Left ventricle myocardium superior (tissue), 1 donor: Measurements from ENCODE around the gene CCDC178. TPM values are rescaled to one million over a fixed set of nuclear protein-coding genes. Genes with fewer than 3 reads are reported as not detected.
A peak's percentile ranks its signal among the peaks of the same experiment; 100 is the strongest.
"Not testable (repeated sequence)": the region's sequence is repeated elsewhere in the genome, so short reads cannot be mapped to it uniquely, and the experiment has no call there.

Source experiments
- ATAC-seq: fragments of 200-7000 bp; cut with Tn5 transposase; one replicate; pipeline ENCODE4 v1.9.1; 2020; ENCODE audit warnings: mild to moderate bottlenecking, moderate library complexity
- DNase-seq: peaks from one replicate; pipeline ENCODE4 v3.0.0-alpha.2; 2020
- intact Hi-C: fragments of 100-400 bp; cut with micrococcal nuclease; formaldehyde crosslinking; loops from one replicate; pipeline ENCODE4 v1.11.0; 2022
- total RNA-seq: library from RNA; stranded (reverse); fragmentation: NEBNext Ultra II Directional; extraction: Animal tissue kit (Norgen Biotek cat#: 25700); gene quantifications from one replicate; pipeline ENCODE4 v1.2.1, GENCODE V29; 2021
- donor health status: DM: no; HTN: yes; CAD: no; lungs with severe emphysema.

Gene CCDC178
- total RNA-seq, 1 donor from 2014 or later, result 0.55 TPM

- intact Hi-C loops, result no loop called here
- no peak for DNase-seq
- no peak for ATAC-seq
Measured at GRCh38 chr18:33270297-33270696, 170.2 kb downstream of the CCDC178 start.

- DNase-seq, result no peak
- intact Hi-C loops, result no loop called here
- no peak for ATAC-seq
Measured at GRCh38 chr18:33269223-33269622, 171.3 kb downstream of the CCDC178 start.

- DNase-seq (no peak), ATAC-seq (no peak)
- intact Hi-C loops, result no loop called here
Measured at GRCh38 chr18:33264566-33264965, 176.0 kb downstream of the CCDC178 start.

- intact Hi-C loops, result no loop called here
- DNase-seq (no peak), ATAC-seq (no peak)
Measured at GRCh38 chr18:33239298-33239697, 201.2 kb downstream of the CCDC178 start.

- intact Hi-C loops, result no loop called here
- DNase-seq, result no peak
- ATAC-seq, result no peak
Measured at GRCh38 chr18:33232318-33232626, 208.2 kb downstream of the CCDC178 start.

- ATAC-seq, result peak; percentile 66
- intact Hi-C loops, result no loop called here
Measured at GRCh38 chr18:33231474-33232317, 208.8 kb downstream of the CCDC178 start.

DNA sequence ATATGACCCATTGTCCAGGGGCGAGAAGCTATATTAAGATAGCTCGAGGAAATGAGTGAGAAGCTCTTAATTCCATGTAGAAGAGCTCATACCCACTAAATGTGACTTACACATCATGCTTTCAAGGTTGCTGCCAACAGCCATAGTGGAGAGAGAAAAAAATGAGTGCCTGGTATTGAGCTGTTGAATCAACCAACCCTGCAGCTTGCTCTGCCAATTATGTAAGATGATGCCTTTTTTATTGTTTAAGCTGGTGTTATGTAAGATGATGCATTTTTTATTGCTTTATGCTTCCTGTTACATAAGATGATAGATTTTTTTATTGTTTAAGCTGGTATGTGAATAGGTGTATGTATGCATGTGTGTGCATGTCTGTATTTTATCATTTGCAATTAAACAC is 228.2 kb downstream of the CCDC178 start:
- ATAC-seq (no peak), DNase-seq (no peak)
- intact Hi-C loops, result no loop called here

More at GRCh38 chr18:33231474-33232317, 208.8 kb downstream of the CCDC178 start:
- peak; percentile 39 for DNase-seq

DNA sequence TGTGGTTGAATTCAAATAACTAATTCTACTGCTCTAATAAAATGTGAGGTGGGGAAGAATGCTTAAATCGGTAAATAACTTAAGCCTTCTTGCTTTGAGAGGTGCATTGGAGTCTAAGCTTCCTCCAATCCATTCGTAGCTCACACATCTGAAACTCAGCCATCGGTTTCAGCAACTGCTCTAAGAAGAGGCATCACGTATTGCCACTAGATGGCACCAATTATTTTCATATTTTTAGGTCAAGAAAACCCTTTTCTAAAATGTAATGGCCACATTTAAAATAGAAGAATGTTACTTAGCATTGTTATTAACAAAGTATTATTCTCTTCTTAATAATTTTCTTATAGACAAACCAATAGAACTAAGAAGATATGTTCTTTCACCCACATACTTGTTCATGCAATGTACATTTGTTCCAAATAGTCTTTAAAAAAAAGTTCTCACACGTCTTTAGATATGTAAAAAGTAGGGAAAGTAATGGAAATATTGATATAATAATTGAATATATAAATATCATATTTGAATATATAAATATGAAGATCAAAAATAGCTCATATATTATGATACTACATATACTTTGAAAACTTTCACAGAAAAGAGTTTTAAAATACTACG is 229.8 kb downstream of the CCDC178 start:
- intact Hi-C loops, result no loop called here
- ATAC-seq (no peak), DNase-seq (no peak)

DNA sequence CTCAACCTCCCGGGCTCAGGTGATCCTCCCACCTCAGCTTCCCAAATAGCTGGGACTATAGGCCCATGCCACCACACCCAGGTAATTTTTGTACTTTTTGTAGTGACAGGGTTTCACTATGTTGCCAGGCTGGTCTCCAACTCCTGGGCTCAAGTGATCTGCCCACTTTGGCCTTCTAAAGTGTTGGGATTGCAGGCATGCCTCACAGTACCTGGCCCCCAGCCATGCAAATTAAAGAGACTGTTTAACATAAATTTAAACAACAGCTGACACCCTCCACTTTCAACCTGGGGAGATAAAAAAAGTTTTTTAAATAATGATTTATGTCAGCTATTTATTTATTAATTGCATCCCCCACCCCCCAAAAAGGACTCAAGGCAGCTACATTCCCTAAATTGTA is 234.7 kb downstream of the CCDC178 start:
- intact Hi-C loops, result no loop called here
- ATAC-seq (no peak), DNase-seq (no peak)

DNA sequence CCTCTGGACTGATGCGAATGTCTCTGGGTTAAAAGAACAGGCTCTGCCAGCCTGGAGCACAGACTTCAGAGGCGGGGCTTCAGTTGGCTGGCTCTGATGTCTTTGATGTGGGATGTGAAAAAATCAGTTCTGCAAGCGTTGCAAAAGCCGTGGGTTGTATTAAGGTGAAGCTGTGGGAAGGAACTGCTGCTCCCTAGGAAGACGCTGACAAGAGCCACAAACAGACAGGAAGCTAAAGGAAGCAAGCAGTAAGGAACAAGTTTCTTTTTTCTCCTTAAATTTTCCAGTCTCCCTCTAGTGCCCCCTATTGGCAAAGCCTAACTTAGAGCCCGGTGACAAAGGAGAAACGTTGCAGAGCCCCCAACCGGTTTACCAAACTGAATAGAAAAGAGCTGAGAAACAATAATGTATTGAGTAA is 239.0 kb downstream of the CCDC178 start:
- intact Hi-C loops, result no loop called here

GRCh38 chr18:33195795-33196194 is 244.7 kb downstream of the CCDC178 start:
- ATAC-seq (no peak), DNase-seq (no peak)
- intact Hi-C loops, result no loop called here

More for the DNA sequence above, 239.0 kb downstream of the CCDC178 start:
- no peak for ATAC-seq
- no peak for DNase-seq

DNA sequence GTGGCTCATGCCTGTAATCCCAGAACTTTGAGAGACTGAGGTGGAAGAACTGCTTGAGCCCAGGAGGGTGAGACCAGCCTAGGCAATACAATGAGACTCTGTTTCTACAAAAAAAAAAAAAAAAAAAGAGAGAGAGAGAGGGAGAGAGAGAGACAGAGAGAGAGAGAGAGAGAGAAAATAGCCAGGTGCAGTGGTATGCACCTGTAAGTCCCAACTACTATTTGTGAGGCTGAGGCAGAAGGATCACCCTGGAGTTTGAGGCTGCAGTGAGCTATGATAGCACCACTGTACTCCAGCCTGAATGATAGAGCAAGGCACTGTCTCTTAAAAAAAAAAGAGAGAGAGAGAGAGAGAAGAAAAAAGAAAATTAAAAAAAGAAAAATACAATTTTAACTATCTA is 245.7 kb downstream of the CCDC178 start:
- intact Hi-C loops, result no loop called here
- ATAC-seq, result no peak
- no peak for DNase-seq

- ATAC-seq, result no peak
- intact Hi-C loops, result no loop called here
Measured at GRCh38 chr18:33184958-33185357, 255.6 kb downstream of the CCDC178 start.

GRCh38 chr18:33184175-33184574 is 256.3 kb downstream of the CCDC178 start:
- intact Hi-C loops, result no loop called here
- no peak for ATAC-seq
- DNase-seq, result no peak

More at GRCh38 chr18:33184958-33185357, 255.6 kb downstream of the CCDC178 start:
- no peak for DNase-seq

DNA sequence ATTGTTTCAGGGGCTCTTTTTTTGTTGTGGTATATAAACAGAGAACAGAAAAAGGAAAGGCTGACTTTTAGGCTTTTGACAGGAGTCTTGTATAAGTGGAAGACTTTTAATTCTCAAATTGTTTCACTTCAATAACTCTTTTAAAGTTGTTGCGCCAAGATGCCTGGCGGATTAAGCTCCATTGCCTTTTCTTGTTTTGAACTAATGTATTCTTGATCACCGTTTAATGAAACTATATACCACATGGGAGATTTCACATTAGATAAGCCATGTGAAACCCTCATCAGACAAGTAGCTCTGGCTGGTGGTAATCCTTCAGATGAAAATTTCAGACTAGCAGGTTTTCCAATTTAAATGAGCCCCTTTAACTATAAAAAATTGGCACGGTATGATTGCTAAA is 257.4 kb downstream of the CCDC178 start:
- intact Hi-C loops, result no loop called here
- no peak for ATAC-seq
- DNase-seq, result no peak

GRCh38 chr18:33181016-33181415 is 259.5 kb downstream of the CCDC178 start:
- intact Hi-C loops, result no loop called here
- DNase-seq (no peak), ATAC-seq (no peak)

GRCh38 chr18:33169218-33169617 is 271.3 kb downstream of the CCDC178 start:
- DNase-seq, result no peak
- intact Hi-C loops, result no loop called here
- no peak for ATAC-seq

DNA sequence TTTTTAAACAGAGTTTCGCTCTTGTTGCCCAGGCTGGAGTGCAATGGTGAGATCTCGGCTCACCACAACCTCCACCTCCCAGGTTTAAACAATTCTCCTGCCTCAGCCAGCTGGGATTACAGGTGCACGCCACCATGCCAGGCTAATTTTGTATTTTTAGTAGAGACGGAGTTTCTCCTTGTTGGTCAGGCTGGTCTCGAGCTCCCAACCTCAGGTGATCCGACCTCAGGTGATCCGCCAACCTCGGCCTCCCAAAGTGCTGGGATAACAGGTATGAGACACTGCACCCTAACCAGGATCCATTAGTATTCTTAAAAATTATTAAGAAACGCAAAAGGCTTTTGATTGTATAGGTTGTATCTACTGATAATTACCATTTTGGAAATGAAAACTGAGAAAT is 276.4 kb downstream of the CCDC178 start:
- intact Hi-C loops, ATAC-seq, DNase-seq: not testable (repeated sequence)

DNA sequence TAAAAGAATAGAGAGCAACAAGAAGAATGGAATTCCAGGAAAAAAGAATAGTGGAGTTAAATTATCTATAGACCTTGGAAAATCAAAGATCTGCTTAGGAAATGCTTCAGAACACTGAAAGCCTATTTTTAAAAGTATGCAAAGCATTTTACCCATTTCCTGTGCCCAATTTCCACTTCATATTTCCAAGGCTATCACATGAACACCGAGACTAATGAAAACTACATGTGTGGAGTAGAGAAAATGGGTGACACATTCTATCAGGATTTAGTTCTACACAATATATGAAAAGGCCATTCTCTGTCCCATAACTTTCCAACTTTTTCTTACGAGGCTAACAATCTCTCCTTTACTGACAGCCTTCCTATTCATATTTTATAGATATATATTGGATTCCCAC is 279.4 kb downstream of the CCDC178 start:
- DNase-seq (no peak), ATAC-seq (no peak)
- intact Hi-C loops, result no loop called here

DNA sequence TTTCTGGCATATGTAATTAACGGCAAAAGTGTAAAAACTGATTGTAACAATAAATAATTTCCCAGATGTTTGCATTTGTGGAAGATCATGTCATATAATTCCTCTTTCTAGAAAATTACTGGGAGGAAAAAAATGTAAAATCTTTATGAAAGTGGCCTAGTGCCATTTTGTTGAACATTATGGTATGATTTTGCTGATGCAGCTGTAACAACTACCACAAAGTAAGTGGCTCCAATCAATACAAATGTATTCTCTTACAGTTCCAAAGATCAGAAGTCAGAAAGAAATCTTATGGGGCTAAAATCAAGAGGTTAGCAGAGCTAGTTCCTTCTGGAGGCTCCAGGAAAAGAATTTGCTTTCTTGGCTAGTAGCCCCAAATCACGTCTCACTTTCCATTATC is 281.4 kb downstream of the CCDC178 start:
- ATAC-seq (no peak), DNase-seq (no peak)
- intact Hi-C loops, result no loop called here

GRCh38 chr18:33157893-33158292 is 282.6 kb downstream of the CCDC178 start:
- no peak for DNase-seq
- intact Hi-C loops, result no loop called here
- ATAC-seq, result no peak
